Neural progenitor cell (in vitro differentiated cells): ENCODE measurements around the gene PDE11A.

ENCODE experiments used
- CTCF ChIP-seq: fragments of 200-600 bp; sonication (generic); IDR thresholded peaks from 2 replicates; pipeline ENCODE4 v1.5.1; 2017; ENCODE audit warnings: antibody characterized with exemption, mild to moderate bottlenecking
- EZH2phosphoT487 ChIP-seq: fragments of 200-600 bp; sonication (generic); IDR thresholded peaks from 2 replicates; pipeline ENCODE4 v1.6.1; 2017; ENCODE audit warnings: antibody characterized with exemption

- TF ChIP-seq CTCF (no peak), EZH2phosphoT487 (no peak)
These were observed 198.7 kb downstream of the PDE11A start for GRCh38 chr2:177873915-177874314.
